Osteocyte (in vitro differentiated cells): ENCODE data around the gene MYO1D. TPM values are rescaled to one million over a fixed set of nuclear protein-coding genes. Genes with fewer than 3 reads are reported as not detected.

ENCODE experiments used
- DNase-seq: peaks from one replicate; pipeline ENCODE4 v3.0.0; 2021; ENCODE audit warnings: mixed read lengths; ENCODE audit not compliant: unreplicated experiment; ENCODE audit errors: extremely low spot score
- H3K27ac Mint-ChIP-seq: one replicate; pipeline ENCODE4 v1.8.0; 2021; ENCODE audit warnings: mild to moderate bottlenecking, mixed read lengths; ENCODE audit not compliant: unreplicated experiment
- H3K27me3 Mint-ChIP-seq: one replicate; pipeline ENCODE4 v1.8.0; 2021; ENCODE audit warnings: mixed read lengths; ENCODE audit not compliant: unreplicated experiment
- H3K36me3 Mint-ChIP-seq: one replicate; pipeline ENCODE4 v1.8.0; 2021; ENCODE audit warnings: mixed read lengths; ENCODE audit not compliant: unreplicated experiment
- H3K4me1 Mint-ChIP-seq: one replicate; pipeline ENCODE4 v1.8.0; 2021; ENCODE audit warnings: mixed read lengths; ENCODE audit not compliant: unreplicated experiment
- H3K4me3 Mint-ChIP-seq: one replicate; pipeline ENCODE4 v1.8.0; 2021; ENCODE audit warnings: mild to moderate bottlenecking, moderate library complexity, mixed read lengths; ENCODE audit not compliant: unreplicated experiment
- H3K9me3 Mint-ChIP-seq: one replicate; pipeline ENCODE4 v1.8.0; 2021; ENCODE audit warnings: mixed read lengths; ENCODE audit not compliant: unreplicated experiment
- total RNA-seq: library from RNA; stranded (reverse); gene quantifications from 2 replicates; pipeline ENCODE4 v1.2.1, GENCODE V29; 2021
- TF ChIP-seq, protein P1 (sequence below): fragments of 200-600 bp; sonication (generic); IDR thresholded peaks from 2 replicates; pipeline ENCODE4 v1.5.0; 2021; ENCODE audit warnings: antibody characterized with exemption, mild to moderate bottlenecking, moderate library complexity

Gene MYO1D
- total RNA-seq, 1 donor from 2014 or later, result 19.1 TPM

DNA sequence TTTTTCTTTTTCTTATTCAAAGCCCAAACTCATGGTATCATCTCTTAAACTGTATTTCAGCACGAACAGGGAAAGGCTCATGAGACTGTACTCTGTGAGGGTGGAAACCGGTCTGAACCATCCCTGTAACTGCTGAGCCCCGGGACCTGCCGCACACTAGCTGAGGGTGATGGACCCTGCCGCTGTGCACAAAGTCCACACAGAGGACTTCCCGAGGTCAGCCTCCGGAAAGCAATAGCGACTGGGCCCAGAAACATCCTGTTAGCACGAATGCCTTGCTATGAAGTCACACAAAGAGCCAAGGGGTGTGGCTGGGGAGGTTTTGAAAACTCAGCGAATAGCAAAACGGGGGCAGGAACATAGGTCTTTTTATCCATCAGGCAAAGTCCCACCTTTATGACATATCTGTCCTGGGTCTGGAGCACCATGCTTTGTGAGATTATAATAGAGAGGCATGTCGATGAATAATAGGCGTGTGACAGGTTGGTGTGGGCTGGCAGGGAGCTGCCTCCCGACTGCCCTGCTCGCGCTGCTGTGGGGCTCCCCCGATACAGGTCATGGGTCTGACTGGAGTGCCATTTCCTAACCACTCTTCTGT, 356.7 kb downstream of the MYO1D start:
- Mint-ChIP-seq H3K27ac (peak overlapping the region; percentile 23), H3K27me3 (no peaks in the 10 kb centered on the region), H3K36me3 (no peaks in the 10 kb centered on the region), H3K4me3 (peak overlapping the region; percentile 76), H3K9me3 (no peaks in the 10 kb centered on the region), H3K4me1 (peaks cover 14% of the 10 kb centered on the region)
- DNase-seq, result no peak
- TF ChIP-seq, protein P1, sequence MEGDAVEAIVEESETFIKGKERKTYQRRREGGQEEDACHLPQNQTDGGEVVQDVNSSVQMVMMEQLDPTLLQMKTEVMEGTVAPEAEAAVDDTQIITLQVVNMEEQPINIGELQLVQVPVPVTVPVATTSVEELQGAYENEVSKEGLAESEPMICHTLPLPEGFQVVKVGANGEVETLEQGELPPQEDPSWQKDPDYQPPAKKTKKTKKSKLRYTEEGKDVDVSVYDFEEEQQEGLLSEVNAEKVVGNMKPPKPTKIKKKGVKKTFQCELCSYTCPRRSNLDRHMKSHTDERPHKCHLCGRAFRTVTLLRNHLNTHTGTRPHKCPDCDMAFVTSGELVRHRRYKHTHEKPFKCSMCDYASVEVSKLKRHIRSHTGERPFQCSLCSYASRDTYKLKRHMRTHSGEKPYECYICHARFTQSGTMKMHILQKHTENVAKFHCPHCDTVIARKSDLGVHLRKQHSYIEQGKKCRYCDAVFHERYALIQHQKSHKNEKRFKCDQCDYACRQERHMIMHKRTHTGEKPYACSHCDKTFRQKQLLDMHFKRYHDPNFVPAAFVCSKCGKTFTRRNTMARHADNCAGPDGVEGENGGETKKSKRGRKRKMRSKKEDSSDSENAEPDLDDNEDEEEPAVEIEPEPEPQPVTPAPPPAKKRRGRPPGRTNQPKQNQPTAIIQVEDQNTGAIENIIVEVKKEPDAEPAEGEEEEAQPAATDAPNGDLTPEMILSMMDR, result no peak

DNA sequence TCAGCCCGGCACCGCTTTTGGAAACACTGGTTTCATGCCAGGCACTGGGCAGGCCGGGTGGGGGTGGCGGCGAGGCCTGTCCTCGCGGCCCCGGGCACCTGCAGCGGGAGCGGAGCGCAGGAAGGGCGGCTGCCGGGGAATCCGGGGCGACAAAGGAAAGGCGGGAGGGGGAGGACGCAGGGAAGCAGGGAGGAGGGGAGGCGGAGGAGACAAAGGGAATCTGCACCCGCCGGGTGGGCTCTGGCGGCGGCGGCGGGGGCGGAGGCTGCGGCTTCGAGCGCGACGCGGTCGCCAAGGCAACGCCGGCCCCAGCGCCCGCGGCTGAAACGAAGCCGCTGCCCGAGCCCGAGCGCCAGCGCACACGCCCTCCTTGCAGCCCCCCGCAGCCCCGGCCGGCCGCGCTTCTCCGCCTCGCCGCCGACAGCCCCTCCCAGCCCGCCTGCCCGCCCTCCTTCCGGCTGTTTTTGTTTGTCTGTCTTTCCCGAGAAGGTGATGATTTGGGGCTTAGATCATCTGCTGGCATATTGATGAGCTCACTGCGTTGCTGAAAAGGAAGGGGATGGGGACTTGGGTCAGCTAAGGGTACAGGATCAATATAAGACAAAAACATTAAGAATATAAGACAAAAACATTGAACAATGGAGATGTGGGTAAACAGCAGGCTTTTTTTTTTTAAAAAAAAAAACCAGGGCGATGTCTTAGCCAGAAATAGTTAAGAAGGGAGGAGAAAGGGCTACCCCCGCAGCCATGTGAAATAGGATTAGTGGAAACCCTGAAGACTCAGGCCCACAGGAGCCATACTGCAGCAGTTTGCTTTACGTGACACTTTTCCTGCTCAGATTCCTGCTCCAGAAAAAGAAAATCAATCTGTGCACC, 357.5 kb downstream of the MYO1D start:
- H3K27me3 Mint-ChIP-seq, result no peaks in the 10 kb centered on the region
- TF ChIP-seq, protein P1, result no peak
- H3K36me3 Mint-ChIP-seq, result no peaks in the 10 kb centered on the region
- peaks cover 12% of the 10 kb centered on the region for H3K4me1 Mint-ChIP-seq
- no peaks in the 10 kb centered on the region for H3K9me3 Mint-ChIP-seq
- peak overlapping the region; percentile 23 for H3K27ac Mint-ChIP-seq
- DNase-seq, result no peak
- peak overlapping the region; percentile 76 for H3K4me3 Mint-ChIP-seq

DNA sequence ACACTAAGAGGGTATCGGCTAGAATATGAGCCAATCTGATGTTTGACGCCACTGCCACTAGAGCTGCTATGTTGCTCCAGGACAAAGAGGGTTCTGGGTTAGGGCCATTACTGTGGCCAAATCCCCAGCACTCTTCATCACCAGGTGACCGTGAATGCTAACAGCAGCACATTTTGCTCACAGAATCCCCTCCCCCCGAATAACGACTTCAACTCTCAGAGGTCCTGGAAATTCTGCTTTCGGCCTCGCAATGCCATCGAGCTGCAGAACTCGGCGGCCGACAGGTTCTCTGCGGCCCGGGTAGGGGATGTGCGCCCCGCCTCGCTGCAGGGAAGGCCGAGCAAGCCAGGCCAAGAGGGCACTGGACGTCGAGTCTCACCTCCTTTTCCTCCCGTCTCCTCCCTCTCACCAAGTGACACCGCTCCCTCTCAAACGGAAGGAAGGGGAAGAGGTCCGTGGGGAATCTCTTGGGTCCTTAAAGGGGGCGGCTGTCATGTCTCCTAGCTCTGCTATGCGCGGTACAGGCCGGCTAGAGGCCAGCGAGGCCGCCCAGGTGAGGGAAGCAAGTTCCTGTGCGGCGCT, 358.2 kb downstream of the MYO1D start:
- no peak for DNase-seq
- Mint-ChIP-seq H3K4me3 (peak overlapping the region; percentile 54), H3K36me3 (no peaks in the 10 kb centered on the region), H3K9me3 (no peaks in the 10 kb centered on the region), H3K27ac (no peak overlapping the region), H3K27me3 (no peaks in the 10 kb centered on the region), H3K4me1 (peaks cover 12% of the 10 kb centered on the region)
- TF ChIP-seq, protein P1, result no peak

DNA sequence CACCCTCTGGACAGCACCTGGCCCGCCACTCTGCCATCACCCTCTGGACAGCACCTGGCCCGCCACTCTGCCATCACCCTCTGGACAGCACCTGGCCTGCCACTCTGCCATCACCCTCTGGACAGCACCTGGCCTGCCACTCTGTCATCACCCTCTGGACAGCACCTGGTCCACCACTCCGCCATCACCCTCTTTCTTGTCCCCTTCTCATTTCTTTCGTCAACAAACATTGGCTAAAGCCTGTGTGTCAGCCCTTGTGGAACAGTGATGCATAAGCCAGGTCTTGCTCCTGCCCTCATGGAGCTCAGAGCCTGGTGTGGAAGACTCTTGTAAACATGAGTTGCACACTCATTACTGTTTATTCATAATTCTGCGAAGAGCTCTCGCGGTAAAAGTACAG, 358.9 kb downstream of the MYO1D start:
- no peak overlapping the region for H3K27ac Mint-ChIP-seq

More for the DNA sequence above, 358.9 kb downstream of the MYO1D start:
- Mint-ChIP-seq H3K4me1 (peaks cover 12% of the 10 kb centered on the region), H3K9me3 (no peaks in the 10 kb centered on the region), H3K27me3 (no peaks in the 10 kb centered on the region), H3K4me3 (no peak overlapping the region), H3K36me3 (no peaks in the 10 kb centered on the region)
- TF ChIP-seq, protein P1, result no peak
- no peak for DNase-seq
